Testis (tissue), 2 donors: ENCODE data around the gene PALM.

ENCODE experiments used
- CTCF ChIP-seq, 3 experiments: fragments of 450-650 bp in 2 of 3; fragments of 200-600 bp in 1 of 3; sonication (generic) in 1 of 3; IDR thresholded peaks; one replicate each; pipeline ENCODE4 v1.5.1; 2016 to 2019; ENCODE audit warnings: antibody characterized with exemption in 3 of 3, mild to moderate bottlenecking in 2 of 3, moderate library complexity in 1 of 3
- POLR2A ChIP-seq: fragments of 450-650 bp; IDR thresholded peaks from one replicate; pipeline ENCODE4 v1.6.1; 2017; ENCODE audit warnings: antibody characterized with exemption, mild to moderate bottlenecking, moderate library complexity

- TF ChIP-seq CTCF (IDR thresholded peaks at IDR 0.05): no peak
- TF ChIP-seq POLR2A: no peak
Observed at GRCh38 chr19:788686-788982, 79.9 kb downstream of the PALM start.
